HCT116 (cell line): ENCODE measurements around the gene MAU2. TPM values are rescaled to one million over a fixed set of nuclear protein-coding genes. Genes with fewer than 3 reads are reported as not detected.
A peak's percentile ranks its signal among the peaks of the same experiment; 100 is the strongest.

ENCODE experiments used
- ATAC-seq: fragments of 200-7000 bp; cut with Tn5 transposase; 2 replicates; pipeline ENCODE4 v1.9.1; 2020; ENCODE audit warnings: mild to moderate bottlenecking, moderate library complexity
- BruUV-seq: library from RNA; stranded (reverse); fragments of 400-500 nt; replicated peaks from 2 replicates; lab custom pipeline; 2021; lab: Mats Ljungman, UMichigan
- CTCF ChIA-PET: fragments of 300-600 bp; sonication (Branson Sonifier 250); formaldehyde crosslinking; loops from one replicate; lab custom pipeline; 2021; ENCODE audit warnings: antibody characterized with exemption; lab: Charles Lee
- POLR2A ChIA-PET: fragments of 300-600, 350-600 bp; sonication (Branson Sonifier 250); formaldehyde crosslinking; loops from one replicate; lab custom pipeline; 2021; ENCODE audit warnings: antibody characterized with exemption; lab: Charles Lee
- RAD21 ChIA-PET, 2 experiments: fragments of 300-600 bp; sonication (Branson Sonifier 250); formaldehyde crosslinking; loops; one replicate each; lab custom pipeline; 2023; ENCODE audit warnings: low total read pairs in 2 of 2; ENCODE audit not compliant: uncharacterized antibody in 2 of 2, unreplicated experiment in 2 of 2, low non-redundant PET in 1 of 2; lab: Charles Lee
- DNase-seq: peaks from one replicate; pipeline ENCODE4 v3.0.0-alpha.2; 2010; ENCODE audit warnings: low read depth, low spot score
- H2AFZ ChIP-seq: fragments of 200-600 bp; shearing (Covaris generic), sonication (generic); 2 replicates; pipeline ENCODE4 v1.6.1; 2017; ENCODE audit warnings: low read depth, mixed run types, mixed read lengths, antibody characterized with exemption, low read length; ENCODE audit not compliant: poor library complexity, severe bottlenecking
- H3K27ac ChIP-seq: 2 replicates; pipeline ENCODE4 v1.5.1; 2012; ENCODE audit warnings: low read depth, low read length
- H3K27me3 ChIP-seq: fragments of 200-600 bp; sonication (generic); 2 replicates; pipeline ENCODE4 v1.6.1; 2016; ENCODE audit warnings: mixed run types, low read length, mixed read lengths; ENCODE audit not compliant: insufficient read depth
- H3K36me3 ChIP-seq, 2 experiments: fragments of 200-500 bp in 1 of 2; fragments of 200-600 bp in 1 of 2; sonication (Bioruptor generic) in 1 of 2; sonication (generic) in 1 of 2; 2 replicates each; pipeline versions ENCODE4 v1.5.1 to v1.6.1; 2014 to 2016; ENCODE audit warnings: low read length in 2 of 2, inconsistent platforms in 1 of 2, mixed read lengths in 1 of 2, mixed run types in 1 of 2; ENCODE audit not compliant: insufficient read depth in 2 of 2, control insufficient read depth in 1 of 2
- H3K4me1 ChIP-seq, 2 experiments: fragments of 200-600 bp in 1 of 2; sonication (generic) in 1 of 2; 2 replicates each; pipeline versions ENCODE4 v1.5.1 to v1.6.1; 2012 to 2017; ENCODE audit warnings: low read length in 2 of 2, inconsistent platforms in 1 of 2, mild to moderate bottlenecking in 1 of 2, mixed read lengths in 1 of 2, mixed run types in 1 of 2, moderate library complexity in 1 of 2; ENCODE audit not compliant: insufficient read depth in 2 of 2, control insufficient read depth in 1 of 2
- H3K4me2 ChIP-seq: fragments of 200-600 bp; sonication (generic); 2 replicates; pipeline ENCODE4 v1.6.1; 2017; ENCODE audit warnings: mixed run types, low read length, mixed read lengths
- H3K4me3 ChIP-seq, 2 experiments: fragments of 200-600 bp in 1 of 2; sonication (generic) in 1 of 2; replicated peaks in 1 of 2; 2 replicates each; pipeline ENCODE4 v1.5.1; 2011 to 2016; ENCODE audit warnings: low read length in 2 of 2, control low read depth in 1 of 2, low read depth in 1 of 2, mild to moderate bottlenecking in 1 of 2, mixed read lengths in 1 of 2, mixed run types in 1 of 2
- H3K79me2 ChIP-seq: fragments of 200-600 bp; sonication (generic); 2 replicates; pipeline ENCODE4 v1.6.1; 2017; ENCODE audit warnings: mild to moderate bottlenecking, mixed run types, low read length, moderate library complexity, mixed read lengths; ENCODE audit not compliant: insufficient read depth
- H3K9ac ChIP-seq: fragments of 200-600 bp; sonication (generic); 2 replicates; pipeline ENCODE4 v1.6.1; 2016; ENCODE audit warnings: low read length, mixed read lengths
- H3K9me2 ChIP-seq: fragments of 200-600 bp; sonication (generic), shearing (Covaris generic); 2 replicates; pipeline ENCODE4 v1.6.1; 2017; ENCODE audit warnings: mixed run types, mild to moderate bottlenecking, moderate library complexity; ENCODE audit not compliant: insufficient read depth
- H3K9me3 ChIP-seq, 2 experiments: fragments of 200-500 bp in 1 of 2; fragments of 200-600 bp in 1 of 2; sonication (Bioruptor generic) in 1 of 2; sonication (generic) in 1 of 2; 2 replicates each; pipeline ENCODE4 v1.6.1; 2014 to 2017; ENCODE audit warnings: low read length in 2 of 2, mixed read lengths in 2 of 2, inconsistent platforms in 1 of 2, low read depth in 1 of 2, mild to moderate bottlenecking in 1 of 2, mixed run types in 1 of 2, moderate library complexity in 1 of 2; ENCODE audit not compliant: control insufficient read depth in 1 of 2, insufficient read depth in 1 of 2
- H4K20me1 ChIP-seq: fragments of 200-600 bp; sonication (generic), shearing (Covaris generic); 2 replicates; pipeline ENCODE4 v1.6.1; 2017; ENCODE audit warnings: mixed run types, mild to moderate bottlenecking, moderate library complexity; ENCODE audit not compliant: insufficient read depth
- ATF3 ChIP-seq: IDR thresholded peaks from 2 replicates; pipeline ENCODE4 v1.6.1; 2012
- CEBPB ChIP-seq: IDR thresholded peaks from 2 replicates; pipeline ENCODE4 v1.6.1; 2012; ENCODE audit warnings: low read depth
- EGR1 ChIP-seq: IDR thresholded peaks from 2 replicates; pipeline ENCODE4 v1.6.1; 2012; ENCODE audit warnings: low read depth
- EZH2 ChIP-seq: fragments of 200-600 bp; sonication (generic); IDR thresholded peaks from 2 replicates; pipeline ENCODE4 v1.6.1; 2017; ENCODE audit warnings: antibody characterized with exemption, mixed run types
- EZH2phosphoT487 ChIP-seq: fragments of 200-600 bp; IDR thresholded peaks from 2 replicates; pipeline ENCODE4 v1.6.1; 2018; ENCODE audit warnings: antibody characterized with exemption, borderline replicate concordance
- JUND ChIP-seq: IDR thresholded peaks from 2 replicates; pipeline ENCODE4 v1.6.1; 2012
- MAX ChIP-seq: IDR thresholded peaks from 2 replicates; pipeline ENCODE4 v1.6.1; 2012
- POLR2AphosphoS5 ChIP-seq: IDR thresholded peaks from 2 replicates; pipeline ENCODE4 v1.6.1; 2011; ENCODE audit warnings: mild to moderate bottlenecking, low read depth, low read length, moderate library complexity
- RAD21 ChIP-seq: IDR thresholded peaks from 2 replicates; pipeline ENCODE4 v1.6.1; 2012; ENCODE audit warnings: low read depth, mild to moderate bottlenecking
- SIN3A ChIP-seq: IDR thresholded peaks from 2 replicates; pipeline ENCODE4 v1.6.1; 2012; ENCODE audit warnings: low read depth
- SP1 ChIP-seq: IDR thresholded peaks from 2 replicates; pipeline ENCODE4 v1.6.1; 2012; ENCODE audit warnings: low read depth
- SRF ChIP-seq: IDR thresholded peaks from 2 replicates; pipeline ENCODE4 v1.6.1; 2012; ENCODE audit warnings: low read depth
- TCF7L2 ChIP-seq: IDR thresholded peaks from 2 replicates; pipeline ENCODE4 v1.7.0; 2011; ENCODE audit warnings: borderline replicate concordance, inconsistent platforms; ENCODE audit not compliant: insufficient read depth, insufficient read length; ENCODE audit errors: extremely low read depth
- YY1 ChIP-seq: IDR thresholded peaks from 2 replicates; pipeline ENCODE4 v1.6.1; 2011; ENCODE audit warnings: low read length, low read depth, moderate library complexity, mild to moderate bottlenecking; ENCODE audit not compliant: insufficient replicate concordance; ENCODE audit errors: extremely low read depth
- ZBTB33 ChIP-seq: IDR thresholded peaks from 2 replicates; pipeline ENCODE4 v1.6.1; 2011; ENCODE audit warnings: mild to moderate bottlenecking, low read length, moderate library complexity; ENCODE audit not compliant: insufficient replicate concordance; ENCODE audit errors: extremely low read depth
- ZFX ChIP-seq: fragments of 450-650 bp; IDR thresholded peaks from 2 replicates; pipeline ENCODE4 v1.6.1; 2017
- ZNF274 ChIP-seq: fragments of 200-500 bp; sonication (Bioruptor generic); IDR thresholded peaks from 2 replicates; pipeline ENCODE4 v1.6.1; 2014; ENCODE audit warnings: mild to moderate bottlenecking, low read depth, low read length, inconsistent platforms
- intact Hi-C: fragments of 100-400 bp; cut with micrococcal nuclease; formaldehyde crosslinking; loops from 2 replicates; pipeline ENCODE4 v1.10.0; 2022
- total RNA-seq: library from RNA; stranded (reverse); gene quantifications from one replicate; pipeline ENCODE4 v1.2.1, GENCODE V29; 2021; ENCODE audit not compliant: unreplicated experiment

Gene MAU2
- total RNA-seq, 1 experiment from 2014 or later: 36.2 TPM

GRCh38 chr19:19402656-19403372 is 82.2 kb downstream of the MAU2 start:
- intact Hi-C loops: no loop called here
- POLR2A ChIA-PET: interaction anchor here (0.7 kb wide), 1 partner anchor 339 kb away, joined by 4 read pairs; the partner anchor contains the start of gene SLC25A42
- peak overlapping the region in 1 of 2 experiments; percentile 10; a peak in 2 of 4 replicates for H3K4me3 ChIP-seq

GRCh38 chr19:19403373-19403901 is 82.8 kb downstream of the MAU2 start:
- peaks cover 70% of the 10 kb centered on the region for H3K79me2 ChIP-seq
- TF ChIP-seq YY1 (no peak), EZH2phosphoT487 (no peak), JUND (peak; percentile 66; the same call in 1 of the 2 replicates), MAX (peak; percentile 44; the same call in 1 of the 2 replicates), ZBTB33 (no peak), ZNF274 (no peak), ATF3 (no peak), RAD21 (no peak), POLR2AphosphoS5 (0 out of 2 replicates have a peak, but pooled peaks have one; percentile 23), EGR1 (no peak), SIN3A (peak; percentile 49; the same call in 1 of the 2 replicates), EZH2 (no peak), SP1 (peak; percentile 53; the same call in 1 of the 2 replicates), SRF (no peak)

More at GRCh38 chr19:19402656-19403372, 82.2 kb downstream of the MAU2 start:
- peak overlapping the region; percentile 37 for H3K27ac ChIP-seq
- RAD21 ChIA-PET: no interaction called here
- peak overlapping the region; percentile 4 for H3K9ac ChIP-seq
- no peak for DNase-seq
- CTCF ChIA-PET: interaction anchor here (1.4 kb wide), 1 partner anchor 87 kb away, joined by 4 read pairs; no protein-coding TSS in a partner anchor
- BruUV-seq: no TSS peak
- no peak overlapping the region for H2AFZ ChIP-seq
- peak; percentile 37; the same call in 1 of the 2 replicates for TF ChIP-seq CEBPB
- TF ChIP-seq RAD21: no peak
- TF ChIP-seq ZFX: no peak
- TF ChIP-seq TCF7L2: no peak
- TF ChIP-seq EZH2phosphoT487: no peak
- TF ChIP-seq EGR1: no peak
- peaks cover 69% of the 10 kb centered on the region for H3K79me2 ChIP-seq
- H3K4me2 ChIP-seq: peak overlapping the region; percentile 65
- H3K9me3 ChIP-seq: no peaks in the 10 kb centered on the region
- peaks cover 18% of the 10 kb centered on the region; the same call in 1 of the 2 replicates for H4K20me1 ChIP-seq
- ATAC-seq: no peak; the same call in 1 of the 2 replicates
- peaks cover 32 to 46% of the 10 kb centered on the region in 2 experiments for H3K4me1 ChIP-seq
- no peaks in the 10 kb centered on the region for H3K9me2 ChIP-seq
- H3K36me3 ChIP-seq: no peaks in the 10 kb centered on the region
- H3K27me3 ChIP-seq: no peaks in the 10 kb centered on the region

More at GRCh38 chr19:19403373-19403901, 82.8 kb downstream of the MAU2 start:
- Histone ChIP-seq H3K9me2 (no peaks in the 10 kb centered on the region), H3K4me1 (peaks cover 32 to 51% of the 10 kb centered on the region in 2 experiments), H3K4me3 (peak overlapping the region in 1 of 2 experiments; percentile 10; a peak in 2 of 4 replicates), H3K27me3 (no peaks in the 10 kb centered on the region), H3K4me2 (peak overlapping the region; percentile 65), H3K9ac (peak overlapping the region; percentile 4), H3K27ac (peak overlapping the region; percentile 37), H3K36me3 (no peaks in the 10 kb centered on the region), H3K9me3 (no peaks in the 10 kb centered on the region), H2AFZ (no peak overlapping the region), H4K20me1 (peaks cover 21% of the 10 kb centered on the region; the same call in 1 of the 2 replicates)
- ChIA-PET POLR2A (interaction anchor here (2.5 kb wide), 1 partner anchor 25 kb away, joined by 12 read pairs; no protein-coding TSS in a partner anchor), RAD21 (no interaction called here), CTCF (interaction anchor here (0.9 to 1.4 kb wide), 2 partner anchors 18 to 87 kb away, joined by 3 to 4 read pairs; no protein-coding TSS in a partner anchor)
- ATAC-seq (peak; percentile 10; the same call in 1 of the 2 replicates), DNase-seq (no peak)
- no TSS peak for BruUV-seq
- intact Hi-C loops: no loop called here
